Measurements from ENCODE around the gene NCOA7.
"Not testable (repeated sequence)": the region's sequence is repeated elsewhere in the genome, so short reads cannot be mapped to it uniquely, and the experiment has no call there.

NCOA7 gene

DNA sequence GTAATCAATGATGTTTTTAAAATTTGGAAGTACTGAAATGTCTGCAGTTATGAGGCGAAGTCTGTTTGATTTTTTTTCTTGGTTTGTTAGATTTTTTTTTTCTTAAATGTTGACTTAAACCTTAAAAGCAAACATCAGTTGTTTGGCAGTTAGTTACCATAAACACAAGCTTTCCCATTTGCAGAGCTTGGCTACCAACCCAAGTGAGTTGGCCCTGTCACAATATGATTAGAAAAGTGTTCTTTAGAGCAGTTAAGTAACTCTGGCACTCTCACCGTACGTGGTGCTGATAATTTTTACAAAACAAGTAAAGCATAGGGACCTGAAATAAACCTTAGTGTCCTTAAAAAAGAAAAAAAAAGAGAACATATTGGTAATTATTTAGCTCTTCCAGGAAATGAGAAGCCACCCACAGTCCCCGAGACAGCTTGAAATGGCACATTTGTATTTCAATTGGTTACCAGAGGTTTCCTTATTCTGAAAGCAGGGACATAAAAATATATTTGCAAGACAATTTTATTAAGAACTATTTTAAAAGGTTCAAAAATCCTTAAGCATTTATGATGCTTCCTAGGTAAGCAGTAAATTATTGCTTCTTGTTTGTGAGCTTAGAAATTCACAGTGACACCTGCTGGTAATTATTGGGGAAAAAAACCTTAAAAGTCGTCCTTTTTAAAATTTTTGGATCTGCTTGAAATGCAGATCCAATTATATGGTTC, 37.4 kb upstream of the NCOA7 start:
- no peak for DNase-seq (ENCODE audit: low read depth, low spot score)

DNA sequence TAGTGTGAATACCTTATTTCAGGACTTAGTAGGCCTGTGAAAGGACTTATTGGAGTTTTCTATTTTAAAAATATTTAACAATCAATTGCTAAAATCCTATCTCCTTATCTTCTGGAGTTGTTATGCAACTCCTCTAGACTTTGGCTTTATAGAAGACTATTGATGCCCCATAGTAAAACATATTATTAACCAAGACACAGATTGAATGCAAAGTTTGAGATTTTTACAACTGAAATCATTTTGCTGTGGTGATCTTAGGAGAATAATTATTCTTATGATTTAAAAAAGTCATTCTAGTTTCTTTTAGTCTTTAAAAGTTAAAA, 36.9 kb upstream of the NCOA7 start:
- no peak for DNase-seq (ENCODE audit: low read depth, low spot score)

DNA sequence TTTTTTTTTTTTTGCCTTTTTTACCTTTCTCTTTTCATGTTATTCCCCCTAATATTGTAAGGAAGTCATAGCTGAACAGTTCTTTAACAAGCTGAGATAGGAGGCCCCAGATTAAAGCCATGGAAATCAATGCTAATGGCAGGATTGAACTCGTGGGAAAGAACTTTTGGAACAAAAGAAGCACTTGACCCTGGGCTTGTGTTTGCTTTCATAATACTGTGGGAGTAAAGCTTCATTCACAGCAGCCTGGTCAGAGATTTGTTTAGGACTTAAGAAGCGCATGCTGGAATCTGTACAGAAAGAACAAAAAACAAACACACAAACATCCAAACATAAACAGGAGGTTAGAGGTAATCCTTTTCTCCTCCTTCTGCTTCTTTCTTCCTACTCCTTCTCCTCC, 36.2 kb upstream of the NCOA7 start:
- DNase-seq (ENCODE audit: low read depth, low spot score), result no peak

DNA sequence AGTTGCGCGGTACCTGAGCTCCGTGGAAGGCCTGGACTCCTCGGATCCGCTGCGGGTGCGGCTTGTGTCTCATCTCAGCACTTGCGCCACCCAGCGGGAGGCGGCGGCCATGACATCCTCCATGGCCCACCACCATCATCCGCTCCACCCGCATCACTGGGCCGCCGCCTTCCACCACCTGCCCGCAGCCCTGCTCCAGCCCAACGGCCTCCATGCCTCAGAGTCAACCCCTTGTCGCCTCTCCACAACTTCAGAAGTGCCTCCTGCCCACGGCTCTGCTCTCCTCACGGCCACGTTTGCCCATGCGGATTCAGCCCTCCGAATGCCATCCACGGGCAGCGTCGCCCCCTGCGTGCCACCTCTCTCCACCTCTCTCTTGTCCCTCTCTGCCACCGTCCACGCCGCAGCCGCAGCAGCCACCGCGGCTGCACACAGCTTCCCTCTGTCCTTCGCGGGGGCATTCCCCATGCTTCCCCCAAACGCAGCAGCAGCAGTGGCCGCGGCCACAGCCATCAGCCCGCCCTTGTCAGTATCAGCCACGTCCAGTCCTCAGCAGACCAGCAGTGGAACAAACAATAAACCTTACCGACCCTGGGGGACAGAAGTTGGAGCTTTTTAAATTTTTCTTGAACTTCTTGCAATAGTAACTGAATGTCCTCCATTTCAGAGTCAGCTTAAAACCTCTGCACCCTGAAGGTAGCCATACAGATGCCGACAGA, 31.4 kb upstream of the NCOA7 start:
- no peak for DNase-seq (ENCODE audit: low read depth, low spot score)

DNA sequence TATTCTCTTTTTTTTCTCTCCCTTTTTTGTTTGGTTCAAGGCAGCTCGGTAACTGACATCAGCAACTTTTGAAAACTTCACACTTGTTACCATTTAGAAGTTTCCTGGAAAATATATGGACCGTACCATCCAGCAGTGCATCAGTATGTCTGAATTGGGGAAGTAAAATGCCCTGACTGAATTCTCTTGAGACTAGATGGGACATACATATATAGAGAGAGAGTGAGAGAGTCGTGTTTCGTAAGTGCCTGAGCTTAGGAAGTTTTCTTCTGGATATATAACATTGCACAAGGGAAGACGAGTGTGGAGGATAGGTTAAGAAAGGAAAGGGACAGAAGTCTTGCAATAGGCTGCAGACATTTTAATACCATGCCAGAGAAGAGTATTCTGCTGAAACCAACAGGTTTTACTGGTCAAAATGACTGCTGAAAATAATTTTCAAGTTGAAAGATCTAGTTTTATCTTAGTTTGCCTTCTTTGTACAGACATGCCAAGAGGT, 30.8 kb upstream of the NCOA7 start:
- DNase-seq (ENCODE audit: low read depth, low spot score), result no peak

DNA sequence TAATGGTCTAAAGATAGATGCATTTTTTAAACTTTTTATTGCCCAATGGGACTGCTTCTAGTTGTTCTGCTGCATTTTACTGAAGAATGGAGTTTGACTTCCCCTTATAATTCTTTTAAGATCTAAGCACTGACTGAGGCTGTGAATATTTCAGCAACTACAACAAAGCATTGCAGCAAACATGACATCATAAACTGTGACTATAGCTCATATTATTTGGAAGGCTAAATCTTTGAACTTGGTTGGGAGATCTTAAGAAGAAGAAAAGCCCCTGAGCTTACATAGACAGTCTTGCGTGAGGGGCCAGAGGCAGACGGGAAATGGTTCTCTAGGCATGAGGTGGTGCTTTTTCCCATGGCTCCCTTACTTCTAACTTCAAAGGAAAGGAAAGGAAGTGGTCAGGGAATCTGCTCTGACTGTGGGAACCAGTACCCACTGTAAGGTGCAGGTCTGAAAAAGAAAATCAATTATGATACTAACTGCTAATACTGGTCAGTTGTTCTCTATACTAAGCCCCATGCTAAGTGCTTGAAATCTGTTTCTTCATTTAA, 26.6 kb upstream of the NCOA7 start:
- no peak for DNase-seq (ENCODE audit: low read depth, low spot score)

DNA sequence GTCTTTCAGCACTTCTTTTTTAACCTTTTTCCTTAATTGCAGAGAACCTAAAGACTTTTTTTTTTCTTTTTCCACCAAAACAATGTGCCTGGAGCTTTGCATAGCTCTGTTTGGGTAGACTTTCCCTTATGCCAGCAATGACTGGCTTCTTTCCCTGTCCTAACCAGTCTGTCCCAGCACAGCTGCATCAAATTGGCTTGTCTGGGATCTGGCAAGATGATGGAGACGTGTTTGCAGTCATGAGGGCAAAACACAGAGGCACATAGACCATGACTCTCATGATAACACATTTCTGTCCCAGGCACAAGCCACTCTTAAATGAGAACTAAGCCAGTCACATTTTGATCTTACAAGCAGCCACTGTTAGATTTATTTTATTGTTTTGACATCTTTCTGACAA, 24.8 kb upstream of the NCOA7 start:
- no peak for DNase-seq (ENCODE audit: low read depth, low spot score)

DNA sequence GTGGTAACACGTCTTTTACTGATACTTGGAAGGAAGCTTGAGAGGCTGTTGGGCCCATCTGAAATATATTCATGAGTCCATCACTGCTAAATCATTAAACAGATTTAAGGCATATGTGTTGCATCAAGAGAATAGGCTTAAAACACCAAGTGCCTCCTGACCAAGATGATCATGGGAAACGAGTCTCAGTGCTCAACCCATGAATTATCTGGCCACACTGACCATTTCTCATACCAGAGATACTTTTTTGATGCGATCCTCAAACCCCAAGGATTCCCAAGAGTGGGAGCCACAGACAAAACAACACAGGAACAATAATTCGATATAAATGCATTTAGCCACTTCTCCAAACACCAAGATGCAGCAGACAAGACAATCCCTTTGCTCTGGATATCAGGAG, 24.1 kb upstream of the NCOA7 start:
- no peak for DNase-seq (ENCODE audit: low read depth, low spot score)

DNA sequence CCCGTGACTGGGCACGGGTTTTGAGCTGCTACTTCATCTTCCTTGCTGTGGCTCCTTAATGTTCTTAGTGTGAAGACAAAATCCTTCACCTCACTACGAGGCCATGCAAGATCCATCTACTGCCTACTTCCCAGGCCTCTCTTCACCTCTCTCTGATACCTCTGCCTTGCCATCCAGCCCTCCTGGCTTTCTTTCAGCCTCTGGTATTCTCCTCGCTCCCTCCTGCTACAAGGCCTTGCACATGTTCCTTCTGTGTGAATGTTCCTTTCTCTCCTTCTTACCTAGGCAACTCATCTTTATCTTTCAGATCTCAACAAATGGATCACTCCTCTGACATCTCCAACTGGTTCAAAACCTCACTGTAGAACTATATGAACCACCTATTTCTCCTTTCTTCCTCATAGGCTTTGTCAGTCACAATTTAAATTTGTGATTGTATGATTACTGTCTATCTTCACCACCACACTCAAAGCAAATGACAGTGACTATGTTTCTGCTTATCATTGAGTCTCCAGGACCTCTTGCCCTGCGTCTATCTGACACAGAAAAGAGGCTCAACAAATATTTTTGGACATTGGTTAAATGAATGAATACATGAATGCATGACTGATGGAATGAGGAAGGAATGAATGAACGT, 21.5 kb upstream of the NCOA7 start:
- no peak for DNase-seq (ENCODE audit: low read depth, low spot score)

DNA sequence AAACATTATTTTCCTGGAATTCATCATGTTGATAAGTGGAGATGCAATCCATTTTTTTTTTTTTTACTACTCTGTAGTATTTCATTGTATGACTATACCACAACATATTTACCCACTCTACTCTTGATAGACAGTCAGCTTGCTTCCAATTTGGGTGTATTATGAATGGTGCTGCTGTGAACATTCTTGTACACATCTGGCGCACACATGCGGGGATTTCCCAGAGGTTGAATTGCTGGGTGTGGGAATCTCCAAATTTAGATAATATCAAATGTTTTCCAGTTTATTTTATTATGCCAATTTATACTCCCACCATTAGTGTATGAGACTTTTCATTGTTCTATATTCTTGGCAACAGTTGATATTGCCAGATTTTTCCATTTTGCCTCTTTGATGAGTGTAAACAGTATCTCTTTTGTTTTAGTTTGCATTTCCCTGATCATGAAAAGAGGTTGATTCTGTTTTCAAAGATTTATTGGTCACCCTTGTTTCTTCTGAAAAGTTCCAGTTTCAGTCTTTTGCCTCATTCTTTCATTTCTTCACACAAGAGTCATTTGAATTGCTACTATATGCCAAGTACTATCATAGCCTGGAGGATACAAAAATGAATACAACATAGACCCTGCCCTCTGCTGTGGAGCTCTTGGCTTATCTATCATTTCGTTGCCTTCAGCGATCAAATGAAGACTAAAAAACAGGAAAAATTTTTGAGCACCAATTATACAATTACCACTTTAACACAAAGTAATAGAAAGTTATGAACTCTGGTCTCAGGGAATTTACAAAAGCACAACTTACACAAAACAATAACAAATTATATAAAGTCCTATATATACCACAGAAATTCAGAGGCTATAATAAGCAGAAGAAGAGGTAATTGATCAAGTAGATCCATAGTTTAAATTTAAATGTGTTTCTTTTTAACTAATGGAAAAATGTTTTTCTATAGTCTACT, 17.1 kb upstream of the NCOA7 start:
- DNase-seq (ENCODE audit: low read depth, low spot score), result no peak

DNA sequence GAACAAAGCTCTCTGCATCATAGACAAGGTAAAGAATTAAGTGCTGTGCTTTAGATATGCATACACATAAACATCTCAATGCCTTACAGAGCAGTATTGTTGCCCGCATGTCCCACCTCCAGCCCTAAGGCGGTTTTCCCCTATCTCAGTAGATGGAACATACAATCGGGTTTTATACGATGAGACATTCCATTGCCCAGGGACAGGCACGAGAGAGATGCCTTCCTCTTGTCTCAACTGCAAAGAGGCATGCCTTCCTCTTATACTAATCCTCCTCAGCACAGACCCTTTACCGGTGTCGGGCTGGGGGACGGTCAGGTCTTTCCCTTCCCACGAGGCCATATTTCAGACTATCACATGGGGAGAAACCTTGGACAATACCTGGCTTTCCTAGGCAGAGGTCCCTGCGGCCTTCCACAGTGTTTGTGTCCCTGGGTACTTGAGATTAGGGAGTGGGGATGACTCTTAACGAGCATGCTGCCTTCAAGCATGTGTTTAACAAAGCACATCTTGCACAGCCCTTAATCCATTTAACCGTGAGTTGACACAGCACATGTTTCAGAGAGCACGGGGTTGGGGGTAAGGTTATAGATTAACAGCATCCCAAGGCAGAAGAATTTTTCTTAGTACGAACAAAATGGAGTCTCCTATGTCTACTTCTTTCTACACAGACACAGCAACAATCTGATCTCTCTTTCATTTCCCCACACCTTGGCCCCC, 14.5 kb upstream of the NCOA7 start:
- DNase-seq (ENCODE audit: low read depth, low spot score), result not testable (repeated sequence)

DNA sequence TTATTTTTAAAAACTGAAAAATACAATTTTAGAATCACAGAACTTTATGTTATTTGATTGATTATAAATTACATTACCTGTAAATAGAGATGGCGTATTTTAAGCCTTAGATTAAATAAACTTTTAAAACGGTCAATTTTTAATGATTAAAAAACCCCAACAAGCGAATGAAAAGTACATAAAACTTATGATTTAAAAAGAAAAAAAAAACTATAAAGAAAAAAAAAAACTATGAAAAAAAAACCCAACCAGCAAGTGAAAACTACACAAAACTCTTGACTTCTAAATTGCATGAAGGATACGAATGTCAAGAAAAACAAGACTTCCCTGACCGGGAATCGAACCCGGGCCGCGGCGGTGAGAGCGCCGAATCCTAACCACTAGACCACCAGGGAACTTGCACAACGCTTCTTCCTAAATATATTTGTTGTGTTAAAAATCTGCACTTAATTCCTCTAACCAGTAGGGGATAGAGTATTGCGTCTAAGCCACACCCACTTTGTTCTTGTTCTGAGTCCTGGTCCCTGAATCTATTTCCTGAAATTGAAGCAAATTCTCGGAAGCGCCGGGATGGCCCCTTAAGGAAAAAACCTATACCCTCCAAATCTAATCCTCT, 10.7 kb upstream of the NCOA7 start:
- peak; percentile 87 for DNase-seq (ENCODE audit: low read depth, low spot score)

DNA sequence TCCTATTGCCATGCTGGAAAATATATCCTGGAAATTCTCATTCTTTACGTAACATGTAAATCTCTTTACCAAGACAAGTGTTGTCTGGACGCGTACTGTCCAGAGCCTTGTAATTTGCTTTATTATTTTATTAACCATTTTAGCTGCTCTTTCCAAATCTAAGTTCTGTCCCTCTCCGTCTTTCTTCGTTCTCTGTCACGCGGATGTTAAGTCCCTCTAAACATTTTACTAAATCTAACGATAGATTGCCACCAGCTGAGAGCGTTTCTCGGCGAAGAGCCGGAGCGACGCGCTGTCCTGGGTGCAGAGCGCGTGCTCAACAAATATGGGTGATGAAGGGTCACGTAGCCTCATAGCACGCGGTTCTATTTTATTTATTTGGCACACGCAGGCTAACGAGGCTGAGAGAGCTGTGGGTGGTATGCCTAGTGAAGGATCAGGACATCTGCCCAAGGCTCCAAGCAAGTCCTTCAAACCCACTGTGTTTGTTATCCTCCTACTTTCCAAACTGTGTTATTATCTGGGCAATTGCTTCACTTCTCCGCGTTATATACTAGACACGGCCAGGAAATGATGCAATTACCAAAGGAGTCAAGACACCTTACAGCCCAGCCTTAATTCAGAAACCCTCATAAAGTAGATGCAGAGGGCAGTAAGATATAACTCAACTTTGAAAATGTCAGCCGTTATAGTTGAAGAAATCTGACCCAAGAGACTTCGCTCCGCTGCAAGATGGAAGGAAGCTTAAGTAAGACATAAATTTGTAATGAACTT, 10.0 kb upstream of the NCOA7 start:
- DNase-seq (ENCODE audit: low read depth, low spot score), result peak; percentile 27

DNA sequence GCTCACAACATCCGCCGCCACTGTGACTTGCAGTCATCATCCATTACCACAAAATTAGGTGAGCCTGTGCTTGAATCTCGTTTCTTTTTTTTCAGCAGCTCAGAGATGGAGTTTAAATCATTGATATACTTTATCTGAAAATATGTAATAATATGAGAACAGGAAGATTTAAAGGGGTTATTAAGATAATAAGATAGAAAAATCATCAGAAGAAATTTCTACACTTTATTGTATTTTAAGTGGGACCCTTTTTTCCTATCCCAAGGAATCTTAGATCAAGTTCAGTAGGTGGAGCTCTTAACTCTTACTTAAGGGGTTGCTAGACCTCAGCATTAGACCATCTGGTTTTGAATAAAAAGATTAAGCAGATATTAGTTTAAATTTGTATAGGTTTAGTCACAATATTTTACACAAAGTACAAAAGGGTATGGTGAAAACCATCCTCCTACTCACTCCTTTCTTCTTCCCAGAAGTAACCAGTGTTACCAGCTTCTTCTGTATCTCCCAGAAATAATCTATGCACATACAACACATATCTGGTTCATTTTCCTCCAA, 9.4 kb upstream of the NCOA7 start:
- no peak for DNase-seq (ENCODE audit: low read depth, low spot score)

DNA sequence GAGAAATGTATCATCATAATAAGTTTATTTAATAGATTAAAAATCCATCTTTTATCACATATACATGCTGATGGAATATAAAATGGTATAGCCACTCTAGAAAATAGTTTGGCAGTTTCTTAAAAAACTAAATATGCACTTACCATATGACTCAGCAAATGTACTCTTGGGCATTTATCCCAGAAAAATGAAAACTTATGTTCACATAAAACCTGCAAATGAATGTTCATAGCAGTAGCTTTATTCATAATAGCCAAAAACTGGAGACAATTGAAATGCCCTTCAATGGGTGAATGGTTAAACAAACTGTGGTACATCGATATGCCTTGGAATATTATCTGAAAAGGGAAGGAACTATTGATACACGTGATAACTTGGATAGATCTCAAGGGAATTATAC, 6.4 kb upstream of the NCOA7 start:
- DNase-seq (ENCODE audit: low read depth, low spot score), result no peak

DNA sequence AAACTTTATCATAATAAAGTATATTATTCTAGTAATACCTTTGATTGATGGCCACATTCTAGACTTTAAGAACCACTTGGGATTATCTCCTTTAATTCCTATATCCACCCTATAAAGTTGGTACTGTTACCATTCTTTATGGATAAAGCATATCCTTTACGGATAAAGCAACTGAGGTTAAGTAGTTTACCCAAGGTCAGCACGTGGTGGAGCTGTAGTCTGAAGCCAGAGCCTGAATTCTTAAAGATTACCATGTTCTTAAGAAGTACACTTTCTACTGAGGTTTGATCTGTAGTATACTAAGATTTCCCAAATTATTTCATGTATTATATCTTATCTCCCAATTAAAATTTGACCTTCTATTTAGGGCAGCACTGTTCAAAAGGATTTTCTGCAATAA, 3.0 kb upstream of the NCOA7 start:
- no peak for DNase-seq (ENCODE audit: low read depth, low spot score)

DNA sequence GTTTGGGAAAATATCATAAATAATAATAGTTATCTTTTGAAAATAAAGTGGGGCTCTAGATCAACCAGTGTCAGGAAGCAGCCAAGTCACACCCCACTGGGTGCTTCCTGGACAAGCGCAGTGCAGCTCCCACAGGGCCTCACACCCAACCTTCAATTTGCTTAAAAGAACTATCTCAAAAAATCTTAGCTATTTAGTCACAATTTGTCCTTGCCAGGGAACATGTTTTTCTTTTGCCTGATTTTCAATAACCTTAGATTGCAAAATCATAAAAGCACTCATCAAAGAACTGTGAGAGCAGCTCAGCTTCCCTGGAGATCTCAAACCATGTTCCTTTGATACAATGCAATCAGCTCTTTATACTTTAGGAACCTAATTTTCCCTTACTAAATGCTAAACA, 1.6 kb upstream of the NCOA7 start:
- no peak for DNase-seq (ENCODE audit: low read depth, low spot score)

DNA sequence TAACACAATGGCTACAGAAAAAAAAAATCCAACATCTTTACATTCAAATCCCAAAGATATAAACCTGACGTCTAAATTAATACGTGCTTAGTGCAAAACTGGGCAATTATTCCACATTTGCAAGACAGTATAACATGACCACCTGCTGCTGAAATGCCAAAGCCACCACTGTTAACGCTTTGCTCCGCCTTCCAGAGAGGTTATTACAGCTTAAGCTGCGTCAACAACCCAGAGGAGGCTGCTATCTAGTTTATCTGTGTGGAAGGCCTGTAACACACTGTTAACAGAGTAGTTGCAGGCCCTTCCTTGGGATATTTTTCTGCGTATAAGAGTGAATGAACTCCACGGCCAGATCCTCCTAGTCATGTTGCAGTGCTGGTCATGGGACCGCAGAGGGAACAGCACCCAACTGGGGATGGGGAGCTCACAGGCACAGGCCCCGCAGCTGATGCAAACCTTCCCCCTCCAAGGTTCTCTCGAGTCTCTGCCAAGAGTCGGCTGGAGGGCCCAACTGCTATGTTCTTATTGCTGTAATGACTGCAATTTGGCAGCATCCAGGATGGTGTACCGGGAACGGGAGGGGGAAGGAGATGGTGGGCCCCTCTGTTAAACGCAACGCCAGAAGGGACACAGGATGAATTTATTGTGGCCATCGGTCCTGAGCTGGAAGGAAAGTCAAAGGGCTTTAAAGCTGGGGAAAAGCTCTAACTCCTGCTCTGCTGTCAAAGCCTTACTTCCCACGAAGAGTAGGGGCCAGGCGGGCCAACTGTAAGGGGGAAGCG, 993 bp upstream of the NCOA7 start:
- no peak for DNase-seq (ENCODE audit: low read depth, low spot score)
